ENCODE results near the gene ABCA4. TPM values are rescaled to one million over a fixed set of nuclear protein-coding genes. Genes with fewer than 3 reads are reported as not detected.

Gene ABCA4
- total RNA-seq, 1 donor from 2014 or later, result 1.2 TPM

DNA sequence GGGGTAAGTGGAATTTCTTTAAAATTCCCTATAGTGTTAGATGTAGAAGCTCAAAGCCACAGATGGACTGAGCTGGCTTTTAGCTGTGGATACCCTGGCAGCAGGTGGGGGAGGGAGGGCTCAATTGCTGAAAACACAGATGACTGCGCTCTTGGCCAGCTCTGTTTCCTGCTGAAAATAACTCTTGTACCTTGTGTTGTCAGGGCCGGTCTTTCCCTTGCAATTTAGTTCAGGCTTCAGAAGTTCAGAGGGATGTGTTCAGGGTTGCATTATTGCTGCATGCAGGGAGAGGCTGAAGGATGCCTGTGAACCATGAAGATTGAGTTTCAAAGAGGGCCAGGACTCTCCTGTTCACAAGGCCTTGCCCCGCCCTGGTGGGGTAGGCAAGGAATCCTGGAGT, 153.6 kb downstream of the ABCA4 start:
- TF ChIP-seq, protein P1, sequence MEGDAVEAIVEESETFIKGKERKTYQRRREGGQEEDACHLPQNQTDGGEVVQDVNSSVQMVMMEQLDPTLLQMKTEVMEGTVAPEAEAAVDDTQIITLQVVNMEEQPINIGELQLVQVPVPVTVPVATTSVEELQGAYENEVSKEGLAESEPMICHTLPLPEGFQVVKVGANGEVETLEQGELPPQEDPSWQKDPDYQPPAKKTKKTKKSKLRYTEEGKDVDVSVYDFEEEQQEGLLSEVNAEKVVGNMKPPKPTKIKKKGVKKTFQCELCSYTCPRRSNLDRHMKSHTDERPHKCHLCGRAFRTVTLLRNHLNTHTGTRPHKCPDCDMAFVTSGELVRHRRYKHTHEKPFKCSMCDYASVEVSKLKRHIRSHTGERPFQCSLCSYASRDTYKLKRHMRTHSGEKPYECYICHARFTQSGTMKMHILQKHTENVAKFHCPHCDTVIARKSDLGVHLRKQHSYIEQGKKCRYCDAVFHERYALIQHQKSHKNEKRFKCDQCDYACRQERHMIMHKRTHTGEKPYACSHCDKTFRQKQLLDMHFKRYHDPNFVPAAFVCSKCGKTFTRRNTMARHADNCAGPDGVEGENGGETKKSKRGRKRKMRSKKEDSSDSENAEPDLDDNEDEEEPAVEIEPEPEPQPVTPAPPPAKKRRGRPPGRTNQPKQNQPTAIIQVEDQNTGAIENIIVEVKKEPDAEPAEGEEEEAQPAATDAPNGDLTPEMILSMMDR (IDR thresholded peaks at IDR 0.05), result no peak
- TF ChIP-seq EZH2phosphoT487 (IDR thresholded peaks at IDR 0.05), result no peak
- TF ChIP-seq EZH2 (IDR thresholded peaks at IDR 0.05), result no peak
- no peaks in the 10 kb centered on the region for H3K9me3 Mint-ChIP-seq
- H3K36me3 Mint-ChIP-seq, result no peaks in the 10 kb centered on the region
- no peaks in the 10 kb centered on the region for H3K36me3 ChIP-seq
- H3F3A ChIP-seq (ENCODE audit: low read depth), result no peaks in the 10 kb centered on the region
- no peak overlapping the region for H3K4me3 ChIP-seq
- no peak overlapping the region for H2AFZ ChIP-seq (replicated peaks)
- no peak overlapping the region for H3K27ac Mint-ChIP-seq
- no peak for DNase-seq (ENCODE audit: low spot score)
- no peak overlapping the region for H3K9ac ChIP-seq
- H3K79me2 ChIP-seq (ENCODE audit: low read depth), result no peaks in the 10 kb centered on the region
- no peak overlapping the region for H3K27ac ChIP-seq
- H3K27me3 Mint-ChIP-seq (ENCODE audit: insufficient read depth, low read depth), result peaks cover 11% of the 10 kb centered on the region
- no peaks in the 10 kb centered on the region for H3K9me3 ChIP-seq (ENCODE audit: low read depth)
- H3K4me3 Mint-ChIP-seq, result no peak overlapping the region
- no peak overlapping the region for H3K4me2 ChIP-seq
- H4K20me1 ChIP-seq (ENCODE audit: low read depth), result no peaks in the 10 kb centered on the region
- peaks cover 3% of the 10 kb centered on the region for H3K4me1 ChIP-seq
- peaks cover 3% of the 10 kb centered on the region for H3K4me1 Mint-ChIP-seq
- no peaks in the 10 kb centered on the region for H3K27me3 ChIP-seq

DNA sequence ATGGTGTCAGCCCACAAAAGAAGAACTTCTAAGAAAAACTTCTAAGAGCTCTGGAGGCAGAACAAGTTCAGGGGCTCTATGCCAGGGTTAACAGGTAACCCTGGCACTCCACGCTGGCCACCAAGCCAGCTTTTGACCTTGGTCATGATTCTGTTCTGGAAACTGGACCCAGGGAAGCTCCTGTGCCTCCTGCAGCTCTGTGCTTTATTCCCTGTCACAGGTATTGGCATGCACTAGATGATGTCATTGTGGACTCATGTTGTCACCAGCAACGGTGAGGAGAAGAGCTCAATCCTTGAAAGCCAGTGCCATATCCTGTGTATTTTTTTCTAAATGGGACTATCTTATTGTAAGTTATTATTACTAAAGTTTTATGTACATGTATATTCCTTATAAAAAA, 155.1 kb downstream of the ABCA4 start:
- Mint-ChIP-seq H3K27ac (no peak overlapping the region), H3K36me3 (no peaks in the 10 kb centered on the region), H3K27me3 (ENCODE audit: insufficient read depth, low read depth) (peaks cover 11% of the 10 kb centered on the region), H3K4me3 (no peak overlapping the region), H3K4me1 (peaks cover 3% of the 10 kb centered on the region), H3K9me3 (no peaks in the 10 kb centered on the region)
- Histone ChIP-seq H3K79me2 (ENCODE audit: low read depth) (no peaks in the 10 kb centered on the region), H4K20me1 (ENCODE audit: low read depth) (no peaks in the 10 kb centered on the region), H3K4me3 (no peak overlapping the region), H2AFZ (replicated peaks) (no peak overlapping the region), H3K4me1 (no peaks in the 10 kb centered on the region), H3K4me2 (no peak overlapping the region), H3K27me3 (no peaks in the 10 kb centered on the region), H3K36me3 (no peaks in the 10 kb centered on the region), H3K27ac (no peak overlapping the region), H3K9me3 (ENCODE audit: low read depth) (no peaks in the 10 kb centered on the region), H3F3A (ENCODE audit: low read depth) (no peaks in the 10 kb centered on the region), H3K9ac (no peak overlapping the region)
- no peak for DNase-seq (ENCODE audit: low spot score)
- TF ChIP-seq, protein P1 (IDR thresholded peaks at IDR 0.05), result no peak
- TF ChIP-seq EZH2phosphoT487 (IDR thresholded peaks at IDR 0.05) (no peak), EZH2 (IDR thresholded peaks at IDR 0.05) (no peak)

DNA sequence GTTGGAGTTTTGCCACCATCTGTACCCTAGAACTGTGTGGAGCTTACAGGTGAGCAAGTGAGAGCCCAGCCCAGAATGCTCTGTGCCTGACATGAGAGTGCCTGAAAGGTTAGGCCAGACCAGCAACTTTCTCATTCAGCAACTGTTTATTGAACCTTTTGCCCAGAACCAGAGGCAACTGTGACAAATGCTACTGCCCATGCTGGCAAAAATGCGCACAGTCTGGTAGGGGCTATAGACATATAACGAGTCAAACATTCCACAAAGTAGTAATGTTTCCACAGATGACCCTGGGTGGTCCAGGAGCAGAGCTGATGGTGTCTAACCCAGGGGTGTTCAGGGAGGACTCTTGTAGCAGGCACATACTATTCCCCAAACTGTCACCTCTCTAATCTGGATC, 155.7 kb downstream of the ABCA4 start:
- Mint-ChIP-seq H3K27ac (peak overlapping the region; percentile 50), H3K36me3 (no peaks in the 10 kb centered on the region), H3K9me3 (no peaks in the 10 kb centered on the region), H3K4me3 (no peak overlapping the region), H3K4me1 (peaks cover 3% of the 10 kb centered on the region), H3K27me3 (ENCODE audit: insufficient read depth, low read depth) (peaks cover 9% of the 10 kb centered on the region)
- no peaks in the 10 kb centered on the region for H3F3A ChIP-seq (ENCODE audit: low read depth)
- H2AFZ ChIP-seq (replicated peaks), result no peak overlapping the region
- H4K20me1 ChIP-seq (ENCODE audit: low read depth), result no peaks in the 10 kb centered on the region
- TF ChIP-seq, protein P1 (IDR thresholded peaks at IDR 0.05), result no peak
- no peak for TF ChIP-seq EZH2phosphoT487 (IDR thresholded peaks at IDR 0.05)
- TF ChIP-seq EZH2 (IDR thresholded peaks at IDR 0.05), result no peak
- no peak overlapping the region for H3K9ac ChIP-seq
- H3K9me3 ChIP-seq (ENCODE audit: low read depth), result no peaks in the 10 kb centered on the region
- no peak overlapping the region for H3K4me3 ChIP-seq
- H3K4me2 ChIP-seq, result no peak overlapping the region
- H3K27me3 ChIP-seq, result no peaks in the 10 kb centered on the region
- no peaks in the 10 kb centered on the region for H3K4me1 ChIP-seq
- no peak overlapping the region for H3K27ac ChIP-seq
- DNase-seq (ENCODE audit: low spot score), result no peak
- no peaks in the 10 kb centered on the region for H3K36me3 ChIP-seq
- H3K79me2 ChIP-seq (ENCODE audit: low read depth), result no peaks in the 10 kb centered on the region

Measured in neural progenitor cell (in vitro differentiated cells).